K562 (cell line): ENCODE results near the gene MIP. TPM values are rescaled to one million over a fixed set of nuclear protein-coding genes. Genes with fewer than 3 reads are reported as not detected.

Experiments used
- ATAC-seq: fragments of 200-7000 bp; cut with Tn5 transposase; 3 replicates; pipeline ENCODE4 v1.9.1; 2020; ENCODE audit warnings: moderate library complexity
- BruUV-seq: library from RNA; stranded (reverse); fragments of 400-500 nt; replicated peaks from 2 replicates; lab custom pipeline; 2021; lab: Mats Ljungman, UMichigan
- CTCF ChIA-PET: fragments of 300-600 bp; formaldehyde crosslinking; extraction: SDS; loops from one replicate; lab custom pipeline; 2021; ENCODE audit warnings: low intra/inter-chr PET ratio; lab: Yijun Ruan, JAX
- POLR2A ChIA-PET: fragments of 300-600, 350-650 bp; sonication (Branson Sonifier 250); formaldehyde crosslinking; extraction: SDS; loops from one replicate; lab custom pipeline; 2021; ENCODE audit warnings: antibody characterized with exemption, inconsistent platforms; lab: Yijun Ruan, JAX
- DNase-seq, 4 experiments: peaks; one replicate each; pipeline versions ENCODE4 v3.0.0 to v3.0.0-alpha.2; 2011 to 2018; ENCODE audit warnings: low spot score in 3 of 4, mixed read lengths in 3 of 4; ENCODE audit errors: extremely low read depth in 1 of 4
- FAIRE-seq: peaks from 2 replicates; lab custom pipeline; 2011; peaks lifted over from hg19 to GRCh38; lab: Jason Lieb, UNC
- H2AFZ ChIP-seq: 2 replicates; pipeline ENCODE4 v1.6.0; 2011; ENCODE audit warnings: low read depth, low read length, control low read depth, inconsistent platforms
- H3K27ac ChIP-seq: fragments of 200-600 bp; 3 replicates; pipeline ENCODE4 v1.8.0; 2011; ENCODE audit warnings: low read depth, mild to moderate bottlenecking, control low read depth, inconsistent platforms, low read length, moderate library complexity, mixed read lengths; ENCODE audit errors: extremely low read depth
- H3K27me3 ChIP-seq, 2 experiments: fragments of 300-600 bp in 1 of 2; 2 replicates in 1 of 2; 3 replicates in 1 of 2; pipeline versions ENCODE4 v1.6.0 to v1.8.0; 2011; ENCODE audit warnings: inconsistent platforms in 2 of 2, low read length in 2 of 2, mild to moderate bottlenecking in 1 of 2, mixed read lengths in 1 of 2, moderate library complexity in 1 of 2; ENCODE audit not compliant: control insufficient read depth in 2 of 2, insufficient read depth in 2 of 2
- H3K36me3 ChIP-seq: fragments of 300-600 bp; 3 replicates; pipeline ENCODE4 v1.8.0; 2011; ENCODE audit warnings: mild to moderate bottlenecking, low read length, inconsistent platforms; ENCODE audit not compliant: control insufficient read depth, insufficient read depth
- H3K4me1 ChIP-seq, 2 experiments: fragments of 200-600 bp in 1 of 2; replicated peaks in 1 of 2; 2 replicates in 1 of 2; 3 replicates in 1 of 2; pipeline versions ENCODE4 v1.5.1 to v1.8.0; 2011; ENCODE audit warnings: inconsistent platforms in 2 of 2, low read length in 2 of 2, mild to moderate bottlenecking in 1 of 2, mixed read lengths in 1 of 2, moderate library complexity in 1 of 2; ENCODE audit not compliant: control insufficient read depth in 2 of 2, insufficient read depth in 2 of 2
- H3K4me2 ChIP-seq: 2 replicates; pipeline ENCODE4 v1.6.1; 2011; ENCODE audit warnings: low read length, control low read depth, inconsistent platforms, mixed read lengths; ENCODE audit not compliant: insufficient read depth
- H3K4me3 ChIP-seq: fragments of 200-600 bp; sonication (generic), shearing (Covaris generic); 2 replicates; pipeline ENCODE4 v1.5.1; 2016; ENCODE audit warnings: control low read depth, inconsistent platforms
- H3K79me2 ChIP-seq: fragments of 200-600 bp; 3 replicates; pipeline ENCODE4 v1.8.0; 2011; ENCODE audit warnings: low read length, inconsistent platforms; ENCODE audit not compliant: control insufficient read depth, insufficient read depth
- H3K9ac ChIP-seq, 2 experiments: 2 replicates each; pipeline versions ENCODE4 v1.6.0 to v1.6.1; 2011; ENCODE audit warnings: low read depth in 2 of 2, low read length in 2 of 2, control low read depth in 1 of 2, inconsistent platforms in 1 of 2, mild to moderate bottlenecking in 1 of 2, mixed read lengths in 1 of 2; ENCODE audit not compliant: insufficient read depth in 1 of 2
- H3K9me1 ChIP-seq: one replicate; pipeline ENCODE4 v1.6.0; 2011; ENCODE audit warnings: inconsistent platforms, mild to moderate bottlenecking, low read length, moderate library complexity; ENCODE audit not compliant: control insufficient read depth, insufficient read depth
- H3K9me3 ChIP-seq: replicated peaks from 2 replicates; pipeline ENCODE4 v1.5.1; 2011; ENCODE audit warnings: low read depth, low read length, inconsistent platforms; ENCODE audit not compliant: control insufficient read depth, insufficient read depth
- H4K20me1 ChIP-seq: replicated peaks from 2 replicates; pipeline ENCODE4 v1.6.1; 2011; ENCODE audit warnings: low read length, inconsistent platforms, mixed read lengths; ENCODE audit not compliant: control insufficient read depth, insufficient read depth
- HNRNPLL ChIP-seq: fragments of 200-400 bp; formaldehyde crosslinking; IDR thresholded peaks from 2 replicates; pipeline ENCODE4 v1.6.1; 2017; ENCODE audit warnings: low read length, low read depth, mild to moderate bottlenecking; ENCODE audit not compliant: poor library complexity, severe bottlenecking
- HOXB6 ChIP-seq: fragments of 250-450 bp; sonication (Bioruptor Pico); IDR thresholded peaks from 2 replicates; pipeline ENCODE4 v1.5.1; 2022; ENCODE audit warnings: mild to moderate bottlenecking, borderline replicate concordance
- MCM2 ChIP-seq: fragments of 450-650 bp; IDR thresholded peaks from 2 replicates; pipeline ENCODE4 v1.6.1; 2017; ENCODE audit warnings: low read depth, mild to moderate bottlenecking
- NFIC ChIP-seq: fragments of 450-650 bp; IDR thresholded peaks from 2 replicates; pipeline ENCODE4 v1.6.1; 2017; ENCODE audit warnings: mild to moderate bottlenecking, inconsistent platforms
- WGBS: fragments of 100-300 bp; shearing (Covaris generic); methylation state at CpG from one replicate; pipeline ENCODE4 v1.1.6; 2016; ENCODE audit warnings: low coverage, mixed read lengths; ENCODE audit not compliant: insufficient coverage; ENCODE audit errors: missing lambda C conversion rate; 5-methylcytosine and 5-hydroxymethylcytosine counted together
- in situ Hi-C: fragments of 300-500 bp; cut with MboI; formaldehyde crosslinking; loops from 4 replicates; pipeline ENCODE4 v1.15.0; 2018; ENCODE audit warnings: inconsistent platforms, mixed read lengths
- intact Hi-C: fragments of 100-400 bp; cut with micrococcal nuclease; formaldehyde crosslinking; loops from 2 replicates; pipeline ENCODE4 v1.14.2; 2022
- polyA plus RNA-seq, 8 experiments: library from polyadenylated mRNA; depleted of rRNA in 4 of 8; stranded (reverse) in 5 of 8; unstranded in 3 of 8; fragments of >200 nt; fragmentation: Nextera tagmentation in 2 of 8; fragmentation: Illumina TruSeq in 1 of 8; extraction: Ambion mirVana in 2 of 8; extraction: Trizol in 1 of 8; gene quantifications; 2 replicates each; pipeline versions ENCODE4 v1.2.1 to v1.2.3, GENCODE V29; 2011 to 2014; ENCODE audit warnings: inconsistent platforms in 1 of 8, missing spikeins in 1 of 8
- total RNA-seq, 7 experiments: library from RNA; depleted of rRNA in 6 of 7; stranded (reverse); fragments of >200 nt in 6 of 7; fragmentation: Illumina TruSeq in 2 of 7; extraction: Trizol in 2 of 7; gene quantifications; 2 replicates each; pipeline versions ENCODE4 v1.2.1 to v1.2.3, GENCODE V29; 2011 to 2021; ENCODE audit warnings: low replicate concordance in 1 of 7
- TF ChIP-seq, protein P1 (sequence below): sonication (generic); formaldehyde crosslinking; IDR thresholded peaks from 2 replicates; pipeline ENCODE4 v1.8.0; 2023; ENCODE audit warnings: missing genetic modification reagents, mild to moderate bottlenecking, borderline replicate concordance
- TF ChIP-seq, protein P2 (sequence below), 2 experiments: fragments of 200-800 bp in 1 of 2; sonication (Bioruptor generic) in 1 of 2; sonication (generic) in 1 of 2; formaldehyde crosslinking in 1 of 2; IDR thresholded peaks in 1 of 2; conservative IDR thresholded peaks in 1 of 2; 2 replicates each; pipeline versions ENCODE4 v1.5.0 to v1.6.1; 2016 to 2020; ENCODE audit warnings: missing compliant biosample characterization in 1 of 2, missing genetic modification characterization in 1 of 2, missing genetic modification reagents in 1 of 2

The MIP gene
- total and polyA plus RNA-seq, 9 of the 15 experiments (the other 6 are each of a cell fraction or from before 2014, with no cell fraction given) = 0.09 to 0.36 (median 0.19) TPM; not detected in 5

DNA sequence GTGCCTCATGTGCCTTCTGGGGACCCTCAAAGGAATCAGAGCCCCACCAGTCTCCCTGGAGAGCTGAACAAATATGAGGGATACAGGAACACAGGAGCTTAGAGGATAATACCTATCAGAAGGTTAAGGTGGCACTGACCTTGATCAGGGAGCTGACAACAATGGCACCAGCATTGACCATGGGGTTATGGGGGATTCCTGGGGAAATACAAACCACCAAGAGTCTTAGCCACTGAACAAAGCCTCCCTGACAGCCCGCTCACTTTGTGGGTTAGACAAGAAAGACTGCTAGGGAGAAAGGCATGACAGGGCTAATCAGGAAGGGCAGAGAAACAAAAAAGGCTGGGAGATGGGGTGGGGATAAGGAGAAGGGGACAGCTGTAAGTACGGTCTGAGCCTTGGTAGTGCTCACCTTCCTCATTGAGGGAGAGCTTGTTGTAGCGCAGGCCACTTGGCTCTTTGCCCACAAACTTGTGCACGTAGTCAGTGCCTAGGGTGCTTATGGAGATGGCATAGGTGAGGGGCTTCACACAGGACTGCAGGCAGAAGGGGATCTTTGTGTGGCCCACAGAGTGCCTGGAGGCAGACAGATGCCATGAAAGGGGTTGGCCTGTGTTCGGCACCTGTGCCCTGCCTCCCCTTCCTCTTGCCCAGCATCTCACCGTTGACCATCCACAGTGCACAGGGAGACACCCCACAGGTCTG, 23.2 kb upstream of the MIP start:
- peak overlapping the region in 1 of 2 experiments; percentile 36; a peak in 1 of 4 replicates for H3K9ac ChIP-seq
- H3K9me1 ChIP-seq = peaks cover 5% of the 10 kb centered on the region
- no peaks in the 10 kb centered on the region for H3K9me3 ChIP-seq
- WGBS = 30% methylated on average over 6 of the region's 6 CpGs
- no peak overlapping the region for H3K4me3 ChIP-seq
- no peak overlapping the region for H3K4me2 ChIP-seq
- 0 out of 3 replicates have a peak, but pooled peaks cover under 1% of the 10 kb centered on the region for H3K36me3 ChIP-seq
- no TSS peak for BruUV-seq
- no peak overlapping the region for H3K27ac ChIP-seq
- DNase-seq = no peak
- in situ Hi-C loops = no loop called here
- POLR2A ChIA-PET = interaction anchor here (0.6 kb wide), 1 partner anchor 271 kb away, joined by 5 read pairs; no protein-coding TSS in a partner anchor
- CTCF ChIA-PET = interaction anchor here (0.6 kb wide), 1 partner anchor 182 kb away, joined by 3 read pairs; no protein-coding TSS in a partner anchor
- H3K79me2 ChIP-seq = no peaks in the 10 kb centered on the region
- intact Hi-C loops = no loop called here
- H2AFZ ChIP-seq = no peak overlapping the region
- H3K4me1 ChIP-seq = peaks cover 0 to 4% of the 10 kb centered on the region in 2 experiments; a peak in 2 of 5 replicates
- H3K27me3 ChIP-seq = no peaks in the 10 kb centered on the region
- TF ChIP-seq MCM2 (no peak), NFIC (peak; percentile 66), HNRNPLL (no peak), HOXB6 (CRISPR knock-in tag) (no peak)
- TF ChIP-seq, protein P1, sequence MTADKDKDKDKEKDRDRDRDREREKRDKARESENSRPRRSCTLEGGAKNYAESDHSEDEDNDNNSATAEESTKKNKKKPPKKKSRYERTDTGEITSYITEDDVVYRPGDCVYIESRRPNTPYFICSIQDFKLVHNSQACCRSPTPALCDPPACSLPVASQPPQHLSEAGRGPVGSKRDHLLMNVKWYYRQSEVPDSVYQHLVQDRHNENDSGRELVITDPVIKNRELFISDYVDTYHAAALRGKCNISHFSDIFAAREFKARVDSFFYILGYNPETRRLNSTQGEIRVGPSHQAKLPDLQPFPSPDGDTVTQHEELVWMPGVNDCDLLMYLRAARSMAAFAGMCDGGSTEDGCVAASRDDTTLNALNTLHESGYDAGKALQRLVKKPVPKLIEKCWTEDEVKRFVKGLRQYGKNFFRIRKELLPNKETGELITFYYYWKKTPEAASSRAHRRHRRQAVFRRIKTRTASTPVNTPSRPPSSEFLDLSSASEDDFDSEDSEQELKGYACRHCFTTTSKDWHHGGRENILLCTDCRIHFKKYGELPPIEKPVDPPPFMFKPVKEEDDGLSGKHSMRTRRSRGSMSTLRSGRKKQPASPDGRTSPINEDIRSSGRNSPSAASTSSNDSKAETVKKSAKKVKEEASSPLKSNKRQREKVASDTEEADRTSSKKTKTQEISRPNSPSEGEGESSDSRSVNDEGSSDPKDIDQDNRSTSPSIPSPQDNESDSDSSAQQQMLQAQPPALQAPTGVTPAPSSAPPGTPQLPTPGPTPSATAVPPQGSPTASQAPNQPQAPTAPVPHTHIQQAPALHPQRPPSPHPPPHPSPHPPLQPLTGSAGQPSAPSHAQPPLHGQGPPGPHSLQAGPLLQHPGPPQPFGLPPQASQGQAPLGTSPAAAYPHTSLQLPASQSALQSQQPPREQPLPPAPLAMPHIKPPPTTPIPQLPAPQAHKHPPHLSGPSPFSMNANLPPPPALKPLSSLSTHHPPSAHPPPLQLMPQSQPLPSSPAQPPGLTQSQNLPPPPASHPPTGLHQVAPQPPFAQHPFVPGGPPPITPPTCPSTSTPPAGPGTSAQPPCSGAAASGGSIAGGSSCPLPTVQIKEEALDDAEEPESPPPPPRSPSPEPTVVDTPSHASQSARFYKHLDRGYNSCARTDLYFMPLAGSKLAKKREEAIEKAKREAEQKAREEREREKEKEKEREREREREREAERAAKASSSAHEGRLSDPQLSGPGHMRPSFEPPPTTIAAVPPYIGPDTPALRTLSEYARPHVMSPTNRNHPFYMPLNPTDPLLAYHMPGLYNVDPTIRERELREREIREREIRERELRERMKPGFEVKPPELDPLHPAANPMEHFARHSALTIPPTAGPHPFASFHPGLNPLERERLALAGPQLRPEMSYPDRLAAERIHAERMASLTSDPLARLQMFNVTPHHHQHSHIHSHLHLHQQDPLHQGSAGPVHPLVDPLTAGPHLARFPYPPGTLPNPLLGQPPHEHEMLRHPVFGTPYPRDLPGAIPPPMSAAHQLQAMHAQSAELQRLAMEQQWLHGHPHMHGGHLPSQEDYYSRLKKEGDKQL (CRISPR knock-in tag) = no peak
- TF ChIP-seq, protein P2, sequence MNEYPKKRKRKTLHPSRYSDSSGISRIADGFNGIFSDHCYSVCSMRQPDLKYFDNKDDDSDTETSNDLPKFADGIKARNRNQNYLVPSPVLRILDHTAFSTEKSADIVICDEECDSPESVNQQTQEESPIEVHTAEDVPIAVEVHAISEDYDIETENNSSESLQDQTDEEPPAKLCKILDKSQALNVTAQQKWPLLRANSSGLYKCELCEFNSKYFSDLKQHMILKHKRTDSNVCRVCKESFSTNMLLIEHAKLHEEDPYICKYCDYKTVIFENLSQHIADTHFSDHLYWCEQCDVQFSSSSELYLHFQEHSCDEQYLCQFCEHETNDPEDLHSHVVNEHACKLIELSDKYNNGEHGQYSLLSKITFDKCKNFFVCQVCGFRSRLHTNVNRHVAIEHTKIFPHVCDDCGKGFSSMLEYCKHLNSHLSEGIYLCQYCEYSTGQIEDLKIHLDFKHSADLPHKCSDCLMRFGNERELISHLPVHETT (CRISPR knock-in tag; conservative IDR thresholded peaks at IDR 0.05 in 1 of 2, IDR thresholded peaks at IDR 0.05 in 1 of 2) = no peak
- FAIRE-seq = no peak
- peak; percentile 44 for ATAC-seq
- 0 out of 2 replicates have a peak, but pooled peaks cover 8% of the 10 kb centered on the region for H4K20me1 ChIP-seq
